Head of caudate nucleus (tissue), 42 donors: ENCODE measurements around the gene KRT86.
A peak's percentile ranks its signal among the peaks of the same experiment; 100 is the strongest.

Source experiments
- DNase-seq, 42 donors: peaks; one replicate each; pipeline versions ENCODE4 v3.0.0 to v3.0.0-alpha.2; 2020 to 2021; ENCODE audit warnings: mixed read lengths in 7 of 42
- intact Hi-C: fragments of 100-400 bp; cut with DNase I; formaldehyde crosslinking; loops from one replicate; pipeline ENCODE4 v1.15.0; 2022

The KRT86 gene

DNA sequence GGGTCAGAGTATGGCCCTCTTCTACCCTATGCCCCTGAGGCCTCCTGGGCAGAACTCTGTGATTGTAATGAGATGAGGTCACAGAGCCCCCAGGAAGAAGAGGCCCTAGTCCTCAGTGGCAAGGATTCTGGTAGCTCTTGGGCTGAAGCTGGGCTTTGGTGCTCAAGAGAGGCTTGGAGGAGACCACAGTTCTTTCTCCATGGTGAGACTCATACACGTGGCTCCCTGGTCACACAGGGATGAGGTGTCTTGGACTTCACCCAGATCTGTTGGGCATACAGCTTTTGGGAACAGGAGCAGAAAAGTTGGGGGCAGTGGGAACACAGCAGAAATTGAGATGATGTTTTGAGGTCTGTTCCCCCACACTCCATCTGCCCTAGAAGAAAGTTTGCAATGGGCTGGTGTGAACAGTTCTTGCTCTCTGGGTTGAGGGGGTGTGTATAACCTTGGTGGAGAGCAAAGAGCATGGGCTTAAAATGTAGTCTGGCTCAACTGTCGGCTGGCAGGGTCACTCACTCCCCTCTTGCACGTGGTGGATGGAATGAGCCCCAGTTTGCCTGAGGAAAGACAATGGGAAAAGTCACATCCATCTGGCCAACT is at the start of gene KRT86:
KRT86 (plus strand) TSS at position 125 of the 600 bp plus-strand sequence. CDS start 27,272 bp downstream, outside the sequence.
- intact Hi-C loops: loop anchor here (5.0 kb wide), 1 partner anchor 107 kb away; no protein-coding TSS in a partner anchor
- peak in 1 of 42 donors; percentile 10 for DNase-seq

DNA sequence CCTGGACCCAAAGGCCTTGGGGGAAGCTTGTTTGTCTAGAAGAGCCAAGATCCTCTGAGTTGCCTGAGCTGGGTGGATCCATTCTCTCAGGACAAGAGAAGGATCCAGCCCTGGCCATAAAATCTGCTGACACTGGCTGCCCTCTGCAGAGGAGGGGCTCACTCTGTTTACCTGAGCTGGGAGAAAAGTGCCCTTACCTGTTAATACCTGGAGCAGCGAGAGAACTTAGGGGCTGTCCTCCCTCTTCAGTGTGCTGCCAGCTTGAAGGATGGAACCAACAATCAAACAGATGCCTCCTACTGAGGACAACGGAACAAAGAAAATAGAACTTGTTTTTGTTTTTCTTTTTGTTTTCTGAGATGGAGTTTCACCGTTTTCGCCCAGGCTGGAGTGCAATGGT is 48.7 kb upstream of the KRT86 start:
- intact Hi-C loops: no loop called here
- DNase-seq: no peak

DNA sequence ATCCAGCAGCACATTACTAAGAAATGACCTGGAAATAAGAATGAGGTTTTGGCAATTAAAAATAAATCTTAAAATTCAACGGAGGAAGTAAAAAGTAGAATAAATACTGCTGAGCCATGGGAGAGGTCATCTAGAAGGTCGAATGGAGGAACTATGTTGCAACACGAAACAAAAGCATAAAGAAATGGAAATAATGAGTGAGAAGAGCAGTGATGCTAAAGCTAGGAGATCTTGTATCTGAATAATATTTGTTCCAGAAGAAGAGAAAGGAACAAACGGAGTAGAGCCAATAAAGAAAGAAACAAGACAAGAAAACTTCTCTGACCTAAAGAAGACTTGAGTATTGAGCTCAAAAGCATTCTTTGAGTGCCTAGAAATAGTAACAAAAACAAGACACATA is 48.0 kb upstream of the KRT86 start:
- intact Hi-C loops: no loop called here
- DNase-seq: no peak

DNA sequence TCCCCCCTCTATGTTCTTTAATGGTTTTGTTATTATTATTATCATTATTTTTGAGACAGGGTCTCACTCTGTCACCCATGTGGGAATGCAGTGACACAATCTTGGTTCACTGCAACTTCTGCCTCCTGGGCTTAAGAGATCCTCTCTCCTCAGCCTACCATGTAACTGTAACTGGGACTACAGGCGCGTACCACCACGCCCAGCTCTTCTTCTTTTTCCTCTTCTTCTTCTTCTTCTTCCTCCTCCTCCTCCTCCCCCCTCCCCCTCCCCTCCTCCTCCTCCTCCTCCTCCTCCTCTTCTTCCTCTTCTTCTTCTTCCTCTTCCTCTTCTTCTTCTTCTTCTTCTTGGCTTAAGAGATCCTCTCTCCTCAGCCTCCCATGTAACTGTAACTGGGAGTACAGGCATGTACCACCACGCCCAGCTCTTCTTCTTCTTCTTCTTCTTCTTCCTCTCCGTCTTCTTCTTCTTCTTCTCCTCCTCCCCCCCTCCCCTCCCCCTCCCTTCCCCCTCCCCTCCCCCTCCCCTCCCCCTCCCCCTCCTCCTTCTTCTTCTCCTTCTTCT is 46.8 kb upstream of the KRT86 start:
- DNase-seq: no peak

DNA sequence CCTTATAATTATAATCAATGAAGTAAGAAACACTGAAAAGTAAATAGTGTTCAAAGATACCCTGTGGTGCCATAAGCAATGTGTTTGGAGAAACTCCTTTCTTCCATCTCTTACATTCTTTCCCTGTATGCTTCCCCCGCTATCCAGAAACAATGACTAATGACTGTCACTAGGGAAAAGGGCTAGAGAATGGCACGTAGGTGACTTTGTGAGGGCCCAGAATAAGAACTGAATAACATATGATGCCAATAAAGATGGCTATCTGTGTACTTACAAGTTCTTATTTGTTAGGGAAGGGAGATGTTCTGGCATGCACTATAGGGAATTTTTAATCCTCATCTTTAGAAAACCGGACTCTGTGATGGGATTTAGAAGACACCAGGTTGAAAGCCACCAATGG is 46.1 kb upstream of the KRT86 start:
- DNase-seq: no peak
- intact Hi-C loops: no loop called here

More for the DNA sequence above, 46.8 kb upstream of the KRT86 start:
- intact Hi-C loops: no loop called here

DNA sequence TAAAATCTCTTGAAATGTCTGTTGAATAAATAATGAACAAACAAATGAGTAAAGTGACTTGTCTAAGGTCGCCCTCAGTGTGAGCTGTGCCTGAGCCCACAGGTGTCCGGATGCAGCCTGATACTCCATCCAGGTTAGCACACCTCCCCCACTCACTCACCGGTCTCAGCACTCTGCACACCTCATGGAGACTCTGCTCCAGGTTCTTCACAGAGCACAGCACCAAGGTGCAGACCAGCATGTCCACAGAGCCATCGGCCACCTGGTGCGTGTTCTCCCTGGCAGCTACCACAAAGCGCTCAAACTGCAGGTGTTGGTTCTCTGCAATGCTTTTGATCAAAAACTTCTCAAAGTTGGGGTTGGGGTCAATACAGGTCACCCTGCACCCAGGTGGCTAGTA is 45.5 kb upstream of the KRT86 start:
- intact Hi-C loops: no loop called here
- peak in 1 of 42 donors; percentile 3 for DNase-seq

DNA sequence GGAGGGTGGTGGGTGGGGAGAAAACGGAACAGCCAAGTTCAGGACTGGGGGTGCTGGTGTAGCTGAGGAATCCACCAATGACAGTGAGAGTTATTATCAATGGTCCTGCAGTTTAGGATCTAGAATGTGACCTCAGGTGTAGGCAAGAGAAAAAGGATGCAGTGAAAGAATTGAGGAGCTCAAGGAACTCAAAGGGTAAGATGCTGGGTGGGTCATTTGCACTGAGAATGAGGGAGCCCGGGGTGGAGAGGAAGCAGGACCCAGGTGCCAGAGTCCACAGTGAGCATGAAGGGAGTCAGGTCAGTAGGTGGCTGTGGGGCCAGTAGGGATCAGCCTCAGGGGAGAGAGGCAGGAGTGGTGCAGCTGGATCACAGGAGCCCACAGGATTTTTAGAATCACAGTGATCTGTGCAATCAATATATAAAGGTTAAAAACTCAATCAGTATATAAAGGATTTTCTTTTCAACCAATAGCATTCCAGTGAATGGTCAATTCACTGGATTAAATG is 44.6 kb upstream of the KRT86 start:
- intact Hi-C loops: no loop called here
- peak in 1 of 42 donors; percentile 4 for DNase-seq

DNA sequence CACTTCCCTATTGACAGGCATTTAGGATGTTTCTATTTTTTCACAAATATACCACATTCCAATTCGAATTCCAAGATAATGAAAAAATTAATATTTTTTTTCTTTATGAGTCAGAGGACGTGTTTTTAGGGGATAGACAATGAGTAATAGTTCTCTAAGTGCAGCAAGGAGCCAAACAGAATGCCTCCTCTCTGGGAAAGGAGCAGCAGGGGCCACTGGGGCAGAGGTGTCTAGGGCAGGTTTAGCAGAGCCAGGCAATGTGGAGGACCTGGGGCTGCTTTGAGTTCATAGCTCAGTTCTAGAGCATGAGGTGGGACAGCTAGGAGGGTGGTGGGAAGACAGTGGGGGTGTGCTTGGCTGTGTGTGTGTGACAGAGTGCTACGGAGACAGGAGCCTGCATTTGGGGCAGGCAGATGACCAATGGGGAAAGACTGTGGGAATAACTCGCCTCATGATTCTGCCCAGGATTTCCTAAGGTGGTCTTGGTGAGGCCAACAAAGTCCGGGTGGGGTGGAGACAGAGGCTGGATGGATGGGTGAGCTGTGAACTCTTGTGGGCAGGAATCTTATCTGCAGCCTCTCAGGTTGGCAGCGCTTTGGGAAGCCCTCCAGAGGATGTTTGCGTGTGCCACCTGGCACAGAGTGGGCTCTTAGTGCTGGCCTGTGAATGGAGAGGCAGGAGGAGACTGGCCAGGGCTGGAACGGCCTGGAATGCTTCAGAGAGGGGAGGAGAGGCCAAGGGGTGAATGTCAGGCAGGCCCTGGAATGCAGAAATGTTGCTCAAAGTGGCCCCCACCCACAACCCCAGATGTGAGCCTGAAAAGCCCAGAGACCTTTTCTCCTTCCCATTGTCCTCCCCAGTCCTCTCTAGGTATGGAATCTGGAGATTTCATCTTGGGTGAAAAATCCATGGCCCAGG is 43.8 kb upstream of the KRT86 start:
- intact Hi-C loops: no loop called here
- DNase-seq: no peak

DNA sequence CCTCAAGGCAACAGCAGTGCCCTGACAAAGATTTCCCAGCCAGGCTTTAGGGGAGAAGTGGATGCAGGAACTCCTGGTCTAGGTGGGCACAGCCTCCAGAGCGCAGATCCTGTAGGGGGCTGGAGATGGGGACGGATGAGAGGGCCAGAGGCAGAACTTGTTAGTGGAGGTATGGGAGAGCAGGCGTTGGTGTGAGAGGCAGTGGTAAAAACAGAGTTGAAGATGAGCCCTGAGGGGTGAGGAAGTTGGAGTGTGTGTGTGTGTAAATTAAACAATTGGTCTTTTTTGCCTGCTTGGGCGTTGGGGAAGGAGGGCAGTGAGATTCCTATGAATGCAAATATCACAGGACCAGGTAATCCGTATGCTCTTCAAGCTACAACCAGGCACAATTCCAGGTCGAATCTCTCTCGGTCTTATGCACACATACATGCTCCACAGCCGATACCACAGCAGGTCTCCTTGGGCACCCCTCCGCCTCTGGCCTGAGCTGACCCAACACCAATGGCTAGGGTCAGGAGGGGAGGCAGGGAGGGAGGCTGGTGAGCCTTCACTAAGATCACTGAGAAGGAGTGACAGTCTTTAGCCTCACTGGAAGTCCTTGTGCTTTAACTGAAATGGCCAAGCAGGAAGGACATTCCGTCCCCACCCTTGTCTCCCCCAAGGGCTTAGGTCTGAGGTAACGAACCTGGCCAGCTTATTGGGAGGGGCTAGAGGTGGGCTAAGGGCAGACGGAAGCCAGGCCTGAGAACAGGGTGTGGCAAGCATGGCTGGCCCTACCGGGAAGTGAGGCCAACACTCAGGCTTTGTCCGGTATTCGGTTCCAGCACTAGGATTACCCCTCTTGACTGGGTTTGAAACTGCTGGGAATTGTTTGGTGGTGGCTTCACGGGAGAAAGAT is 42.9 kb upstream of the KRT86 start:
- no peak for DNase-seq

DNA sequence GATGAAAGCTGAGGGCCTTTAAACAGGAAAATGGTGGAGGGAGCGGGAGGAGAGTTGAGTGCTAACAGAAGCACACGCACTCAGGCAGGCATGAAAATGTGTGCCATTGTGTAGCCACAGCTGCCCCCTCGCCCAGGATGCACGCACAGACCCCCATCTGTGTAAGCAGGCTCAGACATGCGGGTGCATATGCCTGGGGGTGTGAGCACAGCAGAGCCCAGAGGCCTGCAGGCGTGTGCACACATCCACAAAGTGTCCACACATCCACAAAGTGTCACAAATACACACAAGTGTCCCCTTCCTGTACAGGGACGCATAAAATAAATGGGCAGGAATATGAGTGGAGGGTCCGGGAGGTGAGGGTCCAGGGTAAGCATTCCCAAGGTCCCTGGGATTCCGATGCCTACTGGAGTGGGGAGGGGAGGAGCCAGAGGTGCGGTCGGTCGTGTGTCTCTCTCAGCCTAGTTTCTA is 42.2 kb upstream of the KRT86 start:
- no peak for DNase-seq
- intact Hi-C loops: no loop called here

More for the DNA sequence above, 42.9 kb upstream of the KRT86 start:
- intact Hi-C loops: no loop called here

DNA sequence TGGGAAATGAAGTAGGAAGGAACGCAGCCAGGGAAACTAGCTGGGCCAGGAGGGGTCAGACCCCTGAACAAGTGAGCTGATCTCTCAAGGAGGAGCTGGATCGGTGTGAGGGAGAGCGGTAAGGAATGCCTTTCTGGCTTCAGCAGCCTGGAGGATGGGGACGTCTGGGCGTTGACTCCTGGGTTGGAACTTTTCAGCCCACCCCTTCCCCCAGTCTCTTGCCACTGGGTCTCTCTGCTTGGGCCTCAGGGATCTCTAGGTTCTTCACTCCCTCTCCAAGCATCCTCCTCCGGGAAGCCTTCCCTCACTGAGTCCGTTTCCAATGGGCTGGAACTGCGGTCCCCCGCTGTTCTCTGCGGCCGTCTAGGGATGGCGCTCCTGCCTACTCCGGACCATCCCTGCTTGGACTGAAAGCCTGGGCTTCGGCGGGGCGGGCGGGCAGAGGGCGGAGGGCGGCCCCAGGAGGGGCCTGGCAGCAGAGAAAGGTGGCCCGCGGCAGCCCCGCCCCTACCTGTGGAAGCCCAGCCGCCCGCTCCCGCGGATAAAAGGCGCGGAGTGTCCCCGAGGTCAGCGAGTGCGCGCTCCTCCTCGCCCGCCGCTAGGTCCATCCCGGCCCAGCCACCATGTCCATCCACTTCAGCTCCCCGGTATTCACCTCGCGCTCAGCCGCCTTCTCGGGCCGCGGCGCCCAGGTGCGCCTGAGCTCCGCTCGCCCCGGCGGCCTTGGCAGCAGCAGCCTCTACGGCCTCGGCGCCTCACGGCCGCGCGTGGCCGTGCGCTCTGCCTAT is 41.6 kb upstream of the KRT86 start, which contains the start of gene KRT7:
KRT7 (plus strand) TSS at position 570 of the 788 bp plus-strand sequence; CDS start at position 624, 54 bp downstream.
- no peak for DNase-seq
- intact Hi-C loops: no loop called here

DNA sequence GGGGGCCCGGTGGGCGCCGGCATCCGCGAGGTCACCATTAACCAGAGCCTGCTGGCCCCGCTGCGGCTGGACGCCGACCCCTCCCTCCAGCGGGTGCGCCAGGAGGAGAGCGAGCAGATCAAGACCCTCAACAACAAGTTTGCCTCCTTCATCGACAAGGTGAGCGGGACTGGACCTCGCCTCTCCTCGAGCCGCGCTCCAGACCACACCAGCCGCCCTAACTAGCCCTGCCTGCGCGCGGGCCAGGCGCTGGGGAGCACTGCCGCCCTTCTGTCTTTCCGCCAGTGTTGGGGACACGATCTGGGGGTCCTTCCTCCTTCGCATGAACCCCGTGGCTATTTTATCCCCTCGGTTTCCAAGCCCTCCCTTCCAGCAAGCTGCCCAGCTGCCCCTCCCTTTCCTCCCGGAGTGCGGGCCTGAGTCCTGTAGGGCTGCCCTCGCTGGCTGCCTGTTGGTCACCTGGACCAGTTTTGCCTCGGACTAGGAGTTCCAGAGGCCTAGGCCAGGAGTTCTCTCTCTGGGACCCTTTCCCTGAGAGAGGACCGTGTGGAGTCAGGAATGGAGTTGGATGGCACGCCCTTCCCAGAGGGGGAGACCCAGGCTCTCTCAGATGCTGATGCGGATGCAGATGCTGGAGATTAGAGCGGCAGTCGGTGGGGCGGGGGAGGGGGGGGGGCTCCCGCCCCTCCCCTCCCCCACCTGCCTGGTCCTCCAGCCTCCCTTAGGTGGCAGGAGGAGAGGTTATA is 40.8 kb upstream of the KRT86 start:
- intact Hi-C loops: no loop called here
- DNase-seq: no peak

DNA sequence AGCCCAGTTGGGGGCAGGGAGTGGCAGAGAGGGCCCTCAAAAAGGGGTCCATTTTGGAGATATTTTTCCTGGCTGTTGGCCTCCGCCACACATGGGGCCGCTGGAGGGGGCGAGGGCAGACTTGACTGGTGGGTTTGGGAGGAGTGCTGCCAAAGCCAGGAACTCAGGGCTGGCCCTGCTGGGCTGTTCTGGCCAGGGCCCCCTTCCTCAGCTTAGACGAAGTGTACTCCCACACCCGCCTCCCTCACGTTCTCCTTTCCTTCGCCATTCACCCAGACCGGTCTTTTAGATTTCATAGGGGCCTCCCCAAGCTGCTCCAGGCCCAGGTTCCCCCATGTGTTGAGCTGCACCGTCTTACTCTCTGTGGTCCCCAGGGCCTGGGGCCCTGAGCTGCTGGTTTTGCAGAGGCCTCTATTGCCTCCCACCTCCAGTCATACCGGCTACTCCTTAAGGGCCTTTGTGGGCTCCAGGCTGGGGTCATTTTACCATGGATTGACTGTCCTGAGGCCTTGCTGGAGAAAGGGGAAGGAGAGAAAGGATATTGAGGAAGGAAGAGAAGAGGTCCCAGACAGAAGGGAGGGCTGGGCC is 40.1 kb upstream of the KRT86 start:
- DNase-seq: no peak
- intact Hi-C loops: no loop called here

DNA sequence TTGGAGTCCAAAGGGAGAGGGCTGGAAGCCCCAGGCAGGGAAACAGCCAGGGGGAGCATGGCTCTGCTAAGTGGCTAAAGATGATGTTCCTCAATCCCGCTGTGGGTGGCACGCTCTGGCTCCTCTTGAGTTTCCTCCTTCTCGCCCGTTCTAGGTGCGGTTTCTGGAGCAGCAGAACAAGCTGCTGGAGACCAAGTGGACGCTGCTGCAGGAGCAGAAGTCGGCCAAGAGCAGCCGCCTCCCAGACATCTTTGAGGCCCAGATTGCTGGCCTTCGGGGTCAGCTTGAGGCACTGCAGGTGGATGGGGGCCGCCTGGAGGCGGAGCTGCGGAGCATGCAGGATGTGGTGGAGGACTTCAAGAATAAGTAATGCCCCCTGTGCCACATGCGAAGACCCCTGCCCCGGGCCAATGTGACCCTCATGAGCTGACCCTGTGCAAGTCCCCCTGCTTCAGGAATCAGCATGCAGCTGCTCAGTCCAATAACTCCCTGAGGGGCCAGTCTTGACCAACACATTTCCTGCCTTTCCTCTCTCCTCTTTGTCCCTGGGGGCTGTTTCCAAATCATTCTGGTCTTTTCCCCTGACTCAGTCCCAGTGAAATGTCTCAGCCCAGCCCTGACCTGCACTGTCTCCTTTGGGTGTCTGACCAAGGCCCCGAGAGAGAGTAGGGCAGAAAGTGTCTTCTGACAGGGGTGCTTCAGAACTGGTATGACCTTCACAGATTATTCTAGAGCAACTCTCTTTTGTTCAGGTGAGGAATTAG is 39.3 kb upstream of the KRT86 start:
- intact Hi-C loops: no loop called here
- DNase-seq: no peak

DNA sequence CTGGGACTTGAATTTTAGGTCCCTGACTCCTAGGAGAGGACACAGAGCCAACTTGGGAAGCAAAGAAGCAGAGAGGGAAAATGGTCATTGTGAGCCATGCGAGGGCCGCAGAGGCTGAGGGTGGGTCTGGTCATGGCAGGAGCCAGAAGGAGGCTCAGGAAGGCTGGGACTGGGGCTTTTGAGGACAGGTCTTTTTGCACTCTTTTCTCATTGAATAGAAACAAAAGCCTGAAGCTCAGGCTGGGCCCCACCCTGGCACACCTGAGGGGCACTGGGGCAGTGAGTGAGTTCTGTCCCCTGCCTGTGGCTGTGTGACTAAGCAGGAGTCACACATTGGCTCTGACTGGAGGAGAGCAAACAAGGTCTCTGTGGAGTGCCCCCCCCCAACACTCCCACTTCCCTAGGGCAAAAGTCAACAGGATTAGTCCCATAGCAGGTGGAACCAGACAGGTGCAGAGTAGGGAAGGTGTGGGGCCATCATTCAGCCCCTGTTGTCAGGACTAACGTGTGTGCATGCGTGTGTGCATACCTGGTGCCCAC is 38.6 kb upstream of the KRT86 start:
- DNase-seq: no peak
- intact Hi-C loops: no loop called here
